Stimulated activated CD8-positive, alpha-beta memory T cell treated with anti-CD3 and anti-CD28 coated beads, Interleukin-12 subunit alpha, Interleukin-12 subunit beta, amount 100 ng/mL, for 4 hours (primary cell): ENCODE measurements around the gene DNAH10.

Experiments used
- DNase-seq: peaks from one replicate; pipeline ENCODE4 v3.0.0-alpha.2; 2020; ENCODE audit warnings: low read depth

Gene DNAH10

GRCh38 chr12:123886258-123886657, 124.2 kb downstream of the DNAH10 start:
- no peak for DNase-seq

- DNase-seq, result no peak
Measured at GRCh38 chr12:123886931-123887582, 125.0 kb downstream of the DNAH10 start.

- DNase-seq, result no peak
Measured at GRCh38 chr12:123888989-123889388, 126.9 kb downstream of the DNAH10 start.

- no peak for DNase-seq
Measured at GRCh38 chr12:123889848-123890535, 127.9 kb downstream of the DNAH10 start.

GRCh38 chr12:123890536-123890902, 128.4 kb downstream of the DNAH10 start:
- no peak for DNase-seq

- DNase-seq, result no peak
Measured at GRCh38 chr12:123891011-123891410, 128.9 kb downstream of the DNAH10 start.

GRCh38 chr12:123891516-123892179, 129.5 kb downstream of the DNAH10 start:
- no peak for DNase-seq

GRCh38 chr12:123892180-123892559, 130.1 kb downstream of the DNAH10 start:
- DNase-seq, result no peak

- no peak for DNase-seq
Measured at GRCh38 chr12:123892853-123893252, 130.8 kb downstream of the DNAH10 start.

- no peak for DNase-seq
Measured at GRCh38 chr12:123893276-123893675, 131.2 kb downstream of the DNAH10 start.

- DNase-seq, result no peak
Measured at GRCh38 chr12:123894823-123895345, 132.8 kb downstream of the DNAH10 start.

GRCh38 chr12:123895451-123895850, 133.3 kb downstream of the DNAH10 start:
- no peak for DNase-seq

GRCh38 chr12:123896767-123897166, 134.7 kb downstream of the DNAH10 start:
- DNase-seq, result no peak

- no peak for DNase-seq
Measured at GRCh38 chr12:123897221-123897620, 135.1 kb downstream of the DNAH10 start.

- no peak for DNase-seq
Measured at GRCh38 chr12:123898673-123899072, 136.6 kb downstream of the DNAH10 start.

GRCh38 chr12:123899368-123899767, 137.3 kb downstream of the DNAH10 start:
- DNase-seq, result no peak

- no peak for DNase-seq
Measured at GRCh38 chr12:123900871-123901376, 138.8 kb downstream of the DNAH10 start.

GRCh38 chr12:123902821-123903220, 140.7 kb downstream of the DNAH10 start:
- DNase-seq, result no peak

GRCh38 chr12:123903301-123904065, 141.4 kb downstream of the DNAH10 start:
- DNase-seq, result no peak

GRCh38 chr12:123905319-123905925, 143.3 kb downstream of the DNAH10 start:
- DNase-seq, result peak; percentile 22

- DNase-seq, result no peak
Measured at GRCh38 chr12:123906711-123907420, 144.8 kb downstream of the DNAH10 start.
